CD4-positive, alpha-beta T cell treated with Interleukin-6 for 4 hours (primary cell): ENCODE measurements around the gene HSD17B3.
"Not testable (repeated sequence)": the region's sequence is repeated elsewhere in the genome, so short reads cannot be mapped to it uniquely, and the experiment has no call there.

ENCODE experiments used
- DNase-seq: peaks from one replicate; pipeline ENCODE4 v3.0.0-alpha.2; 2020; ENCODE audit warnings: mixed read lengths

HSD17B3 gene

DNA sequence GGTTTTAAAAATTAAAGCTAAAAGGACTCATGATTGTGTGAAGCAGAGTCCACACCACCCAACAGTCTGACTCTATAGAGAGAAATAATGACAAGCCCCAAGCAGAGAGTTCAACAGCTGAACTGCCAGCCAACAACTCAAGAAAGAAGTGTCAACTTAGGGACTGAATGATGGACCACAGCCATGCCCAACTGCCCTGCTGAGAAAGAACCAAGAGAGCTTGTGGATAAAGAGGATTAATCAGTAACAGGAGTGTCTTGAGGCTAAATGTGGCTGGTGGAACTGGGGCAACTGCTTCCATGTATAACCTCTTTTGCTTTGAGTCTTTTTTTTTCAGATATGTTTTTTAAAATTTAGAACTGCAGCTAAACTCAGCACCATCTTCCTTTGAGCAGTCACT is 109.3 kb downstream of the HSD17B3 start:
- DNase-seq = no peak

DNA sequence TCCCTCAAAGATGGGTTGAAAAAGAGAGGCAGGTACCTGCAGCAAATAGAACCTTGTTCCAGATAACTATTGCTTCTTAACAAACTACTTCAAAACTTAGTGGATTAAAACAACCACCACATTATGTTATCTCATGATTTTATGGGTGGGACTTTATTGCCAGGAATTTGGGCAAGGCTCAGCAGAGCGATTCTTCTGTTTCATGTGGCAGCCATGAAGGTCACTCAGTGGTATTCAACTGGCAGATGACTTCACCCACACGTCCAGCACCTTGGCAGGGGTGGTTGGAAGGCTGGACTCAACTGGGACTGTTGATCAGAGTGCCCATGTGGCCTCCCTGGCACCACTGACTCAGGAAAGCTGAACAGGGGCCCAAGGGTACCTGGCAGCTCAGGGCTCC is 112.0 kb downstream of the HSD17B3 start:
- no peak for DNase-seq

DNA sequence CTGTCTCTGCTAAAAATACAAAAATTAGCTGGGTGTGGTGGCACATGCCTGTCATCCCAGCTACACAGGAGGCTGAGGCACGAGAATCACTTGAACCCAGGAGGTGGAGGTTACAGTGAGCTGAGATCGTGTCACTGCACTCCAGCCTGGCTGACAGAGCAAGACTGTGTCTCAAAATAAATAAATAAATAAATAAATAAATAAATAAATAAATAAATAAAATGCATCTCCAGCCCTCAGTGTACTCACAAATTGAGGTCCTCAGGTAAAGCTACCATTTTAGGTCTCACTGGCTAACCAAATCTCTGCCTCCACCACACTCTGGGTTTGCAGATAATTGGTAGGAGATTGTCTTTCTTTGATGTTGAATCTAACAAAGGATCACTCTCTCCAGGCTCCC is 112.4 kb downstream of the HSD17B3 start:
- not testable (repeated sequence) for DNase-seq

DNA sequence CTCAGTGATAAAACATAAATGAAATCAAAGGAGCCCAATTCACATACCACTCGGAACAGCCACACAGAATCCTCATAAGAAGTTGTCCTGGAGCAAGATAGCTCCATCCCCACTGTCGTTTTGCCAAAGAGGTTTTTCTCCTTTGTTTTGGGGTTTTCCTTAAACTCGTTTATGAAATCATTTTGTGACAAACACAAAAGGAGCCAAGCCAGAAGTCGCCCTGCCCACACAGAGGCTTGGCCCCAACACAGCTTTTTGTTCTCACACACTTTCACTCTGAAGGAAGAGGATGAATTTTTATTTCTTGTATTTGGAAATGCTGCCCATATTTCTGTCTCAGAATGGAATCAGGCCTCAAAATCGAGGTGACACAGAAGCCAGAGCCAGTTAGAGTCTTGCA is 113.4 kb downstream of the HSD17B3 start:
- DNase-seq = no peak

DNA sequence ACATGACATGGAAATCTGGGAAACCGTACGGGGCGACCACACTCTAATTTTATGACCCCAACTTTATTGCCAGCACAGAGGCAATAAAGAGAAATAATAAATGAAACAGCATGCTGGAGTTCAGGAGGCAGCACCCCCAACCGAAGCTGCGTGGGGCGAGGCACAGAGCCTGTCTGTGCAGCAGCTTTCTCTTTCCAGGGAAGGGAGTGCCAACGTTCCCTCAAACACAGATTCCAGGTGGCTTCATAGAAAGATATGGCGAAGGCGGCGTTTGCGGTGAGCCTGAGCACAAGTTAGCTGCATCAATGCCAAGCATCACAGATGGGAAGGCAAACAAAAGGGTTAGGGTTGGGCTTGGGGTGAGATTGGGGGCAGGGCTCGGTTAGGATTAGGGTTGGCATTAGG is 114.8 kb downstream of the HSD17B3 start:
- no peak for DNase-seq

DNA sequence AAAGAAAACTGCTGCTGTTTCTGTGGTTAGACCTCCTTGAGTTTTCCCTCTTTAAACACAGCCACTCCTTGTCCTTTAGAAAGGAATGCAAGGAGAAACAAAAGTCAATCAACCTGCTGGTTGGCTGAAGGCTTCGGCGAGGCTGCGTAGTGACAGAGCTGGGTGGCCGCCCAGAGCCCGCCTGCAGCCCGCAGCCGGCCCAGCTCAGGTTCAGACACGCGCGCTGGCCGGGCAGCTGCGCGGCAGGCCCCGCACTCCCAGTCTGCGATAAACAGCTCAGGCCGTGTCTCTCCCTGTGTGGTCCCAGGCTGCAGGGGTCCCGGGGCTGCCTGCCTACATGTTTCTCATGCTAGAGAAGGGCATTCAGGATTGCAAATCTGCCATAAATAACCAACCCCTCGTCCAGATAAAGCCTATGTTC is 115.4 kb downstream of the HSD17B3 start:
- no peak for DNase-seq

DNA sequence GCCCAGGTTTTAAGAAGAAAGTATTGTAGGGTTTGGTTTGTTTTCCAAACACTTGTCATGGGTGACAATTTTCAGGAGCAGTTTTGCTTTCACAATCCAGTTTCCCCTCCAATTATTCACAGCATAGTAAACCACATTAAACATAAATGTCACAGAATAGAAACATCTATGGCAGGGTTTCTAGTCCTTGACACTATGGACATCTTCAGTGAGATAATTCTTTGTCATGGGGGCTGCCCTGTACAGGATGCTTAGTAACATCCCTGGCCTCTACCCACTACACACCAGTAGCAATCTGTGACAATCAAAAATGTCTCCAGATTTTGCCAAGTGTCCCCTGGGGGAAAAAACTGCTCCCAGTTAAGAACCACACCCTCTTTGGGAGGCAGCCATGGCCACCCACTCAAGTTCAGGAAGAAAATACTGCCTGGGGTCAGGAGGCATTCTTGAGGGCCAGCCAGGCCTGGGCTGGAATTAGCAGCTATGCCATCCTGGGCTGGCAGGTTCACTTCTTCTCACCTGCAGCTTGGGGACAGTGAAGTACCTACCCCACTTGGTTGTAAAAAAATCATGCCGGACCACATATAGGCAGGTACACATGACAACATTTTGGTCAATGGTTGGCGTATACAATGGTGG is 116.3 kb downstream of the HSD17B3 start:
- no peak for DNase-seq
